Gastroesophageal sphincter (tissue), 4 donors: ENCODE data around the gene GRAMD1A. TPM values are rescaled to one million over a fixed set of nuclear protein-coding genes. Genes with fewer than 3 reads are reported as not detected.

Experiments
- ATAC-seq: fragments of 150-250 bp; one replicate; pipeline ENCODE4 v1.9.1; 2016; ENCODE audit warnings: mild to moderate bottlenecking, moderate library complexity
- H3K27ac ChIP-seq, 4 donors: fragments of 200-600 bp; sonication (generic) in 3 of 4; 1 replicate in 3 of 4; 2 replicates in 1 of 4; pipeline ENCODE4 v1.5.1; 2016 to 2019
- H3K27me3 ChIP-seq: fragments of 200-600 bp; sonication (generic); one replicate; pipeline ENCODE4 v1.5.1; 2019
- H3K36me3 ChIP-seq, 2 donors: fragments of 200-600 bp; sonication (generic); one replicate each; pipeline ENCODE4 v1.5.1; 2019; ENCODE audit warnings: control low read depth in 1 of 2
- H3K4me1 ChIP-seq, 3 donors: fragments of 200-600 bp; sonication (generic); 1 replicate in 2 of 3; 2 replicates in 1 of 3; pipeline ENCODE4 v1.5.1; 2016 to 2019; ENCODE audit warnings: control low read depth in 2 of 3
- H3K4me3 ChIP-seq, 2 donors: fragments of 200-600 bp; sonication (generic); one replicate each; pipeline ENCODE4 v1.5.1; 2019; ENCODE audit warnings: mild to moderate bottlenecking in 1 of 2, moderate library complexity in 1 of 2
- H3K9me3 ChIP-seq, 3 donors: fragments of 200-600 bp; sonication (generic); one replicate each; pipeline ENCODE4 v1.5.1; 2017 to 2019; ENCODE audit warnings: control low read depth in 2 of 3
- EP300 ChIP-seq: sonication (generic); formaldehyde crosslinking; IDR thresholded peaks from one replicate; pipeline ENCODE4 v1.6.1; 2017; ENCODE audit warnings: antibody characterized with exemption, mild to moderate bottlenecking
- POLR2A ChIP-seq, 2 donors: fragments of 450-650 bp; IDR thresholded peaks; one replicate each; pipeline ENCODE4 v1.6.1; 2017; ENCODE audit warnings: antibody characterized with exemption in 2 of 2, mild to moderate bottlenecking in 2 of 2, moderate library complexity in 1 of 2
- POLR2AphosphoS5 ChIP-seq: sonication (generic); formaldehyde crosslinking; IDR thresholded peaks from one replicate; pipeline ENCODE4 v1.6.1; 2017; ENCODE audit warnings: antibody characterized with exemption
- WGBS, 2 donors: methylation state at CpG; one replicate each; pipeline ENCODE4 v1.1.5; 2018; ENCODE audit warnings: low coverage in 1 of 2; 5-methylcytosine and 5-hydroxymethylcytosine counted together
- total RNA-seq, 4 donors: library from RNA; depleted of rRNA; stranded (reverse); fragments of >200 nt; gene quantifications; one replicate each; pipeline ENCODE4 v1.1.0, GENCODE V29; 2016
- TF ChIP-seq, protein P1 (sequence below), 4 experiments: fragments of 200-600 bp in 2 of 4; fragments of 450-650 bp in 2 of 4; sonication (generic) in 1 of 4; IDR thresholded peaks; one replicate each; pipeline ENCODE4 v1.5.1; 2017 to 2019; ENCODE audit warnings: antibody characterized with exemption in 4 of 4, mild to moderate bottlenecking in 2 of 4, moderate library complexity in 2 of 4

The GRAMD1A gene
- total RNA-seq, 4 donors from 2014 or later, result 22.0 to 40.0 (median 35.9) TPM

DNA sequence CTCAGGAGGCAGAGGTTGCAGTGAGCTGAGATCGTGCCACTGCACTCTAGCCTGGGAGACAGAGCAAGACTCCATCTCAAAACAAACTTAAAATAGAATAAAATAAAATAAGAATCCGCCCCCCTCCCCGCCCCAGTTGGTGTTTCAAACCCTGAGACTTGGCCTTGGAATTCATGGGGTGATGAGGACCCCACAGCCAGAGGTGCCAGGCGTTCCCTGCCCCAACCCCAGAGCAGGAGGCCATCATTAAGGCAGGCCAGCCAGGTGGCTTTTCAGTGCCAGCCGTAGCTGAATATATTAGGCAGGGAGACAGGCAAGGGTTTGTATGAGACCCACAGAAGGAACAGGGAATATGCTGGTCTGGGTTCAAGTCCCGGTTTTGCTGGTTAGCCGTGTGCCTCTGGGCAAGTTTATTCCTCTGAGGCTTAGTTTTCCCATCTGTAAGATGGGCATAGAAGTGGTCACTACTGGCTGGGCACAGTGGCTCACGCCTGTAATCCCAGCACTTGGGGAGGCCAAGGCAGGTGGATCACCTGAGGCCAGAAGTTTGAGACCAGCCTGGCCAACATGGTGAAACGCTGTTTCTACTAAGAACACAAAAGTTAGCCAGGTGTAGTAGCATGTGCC, 53.7 kb downstream of the GRAMD1A start:
- no peaks in the 10 kb centered on the region for H3K36me3 ChIP-seq
- ATAC-seq, result no peak
- TF ChIP-seq EP300 (no peak), POLR2AphosphoS5 (no peak), POLR2A (IDR thresholded peaks at IDR 0.05) (no peak)
- TF ChIP-seq, protein P1, sequence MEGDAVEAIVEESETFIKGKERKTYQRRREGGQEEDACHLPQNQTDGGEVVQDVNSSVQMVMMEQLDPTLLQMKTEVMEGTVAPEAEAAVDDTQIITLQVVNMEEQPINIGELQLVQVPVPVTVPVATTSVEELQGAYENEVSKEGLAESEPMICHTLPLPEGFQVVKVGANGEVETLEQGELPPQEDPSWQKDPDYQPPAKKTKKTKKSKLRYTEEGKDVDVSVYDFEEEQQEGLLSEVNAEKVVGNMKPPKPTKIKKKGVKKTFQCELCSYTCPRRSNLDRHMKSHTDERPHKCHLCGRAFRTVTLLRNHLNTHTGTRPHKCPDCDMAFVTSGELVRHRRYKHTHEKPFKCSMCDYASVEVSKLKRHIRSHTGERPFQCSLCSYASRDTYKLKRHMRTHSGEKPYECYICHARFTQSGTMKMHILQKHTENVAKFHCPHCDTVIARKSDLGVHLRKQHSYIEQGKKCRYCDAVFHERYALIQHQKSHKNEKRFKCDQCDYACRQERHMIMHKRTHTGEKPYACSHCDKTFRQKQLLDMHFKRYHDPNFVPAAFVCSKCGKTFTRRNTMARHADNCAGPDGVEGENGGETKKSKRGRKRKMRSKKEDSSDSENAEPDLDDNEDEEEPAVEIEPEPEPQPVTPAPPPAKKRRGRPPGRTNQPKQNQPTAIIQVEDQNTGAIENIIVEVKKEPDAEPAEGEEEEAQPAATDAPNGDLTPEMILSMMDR (IDR thresholded peaks at IDR 0.05), result no peak

DNA sequence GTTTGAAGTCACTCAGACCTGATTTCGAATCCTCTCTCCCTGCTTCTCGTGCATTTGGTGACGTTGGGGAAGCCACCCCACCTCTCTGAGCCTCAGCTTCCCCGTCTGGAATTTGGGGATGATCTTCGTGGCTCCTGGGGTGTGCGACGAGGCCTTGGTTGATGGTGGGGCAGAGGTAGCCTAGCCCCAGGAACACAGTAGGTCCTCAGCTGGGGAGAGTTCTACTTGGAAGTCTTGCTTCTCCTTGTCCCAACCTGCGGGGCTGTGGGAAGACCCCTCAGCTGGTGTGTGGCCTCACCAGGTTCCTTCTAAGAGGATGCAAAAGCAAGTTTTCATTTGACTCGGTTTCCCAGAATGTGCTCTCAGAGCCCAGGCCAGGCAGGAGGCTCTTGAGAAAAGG, 54.5 kb downstream of the GRAMD1A start:
- no peak for ATAC-seq
- Histone ChIP-seq H3K27me3 (peaks cover 27% of the 10 kb centered on the region), H3K36me3 (no peaks in the 10 kb centered on the region), H3K4me3 (no peak overlapping the region), H3K9me3 (no peaks in the 10 kb centered on the region), H3K27ac (no peak overlapping the region), H3K4me1 (no peaks in the 10 kb centered on the region)
- WGBS, 2 donors, result 79 to 90% methylated on average over 5 to 6 of the region's 9 CpGs
- no peak for TF ChIP-seq POLR2A (IDR thresholded peaks at IDR 0.05)
- TF ChIP-seq, protein P1 (IDR thresholded peaks at IDR 0.05), result no peak
- no peak for TF ChIP-seq EP300
- TF ChIP-seq POLR2AphosphoS5, result no peak

More for the DNA sequence above, 53.7 kb downstream of the GRAMD1A start:
- no peak overlapping the region for H3K4me3 ChIP-seq
- peaks cover 28% of the 10 kb centered on the region for H3K27me3 ChIP-seq
- WGBS, 2 donors, result 67 to 92% methylated on average over 2 to 4 of the region's 9 CpGs
- H3K9me3 ChIP-seq, result no peaks in the 10 kb centered on the region
- H3K4me1 ChIP-seq, result no peaks in the 10 kb centered on the region
- no peak overlapping the region for H3K27ac ChIP-seq

DNA sequence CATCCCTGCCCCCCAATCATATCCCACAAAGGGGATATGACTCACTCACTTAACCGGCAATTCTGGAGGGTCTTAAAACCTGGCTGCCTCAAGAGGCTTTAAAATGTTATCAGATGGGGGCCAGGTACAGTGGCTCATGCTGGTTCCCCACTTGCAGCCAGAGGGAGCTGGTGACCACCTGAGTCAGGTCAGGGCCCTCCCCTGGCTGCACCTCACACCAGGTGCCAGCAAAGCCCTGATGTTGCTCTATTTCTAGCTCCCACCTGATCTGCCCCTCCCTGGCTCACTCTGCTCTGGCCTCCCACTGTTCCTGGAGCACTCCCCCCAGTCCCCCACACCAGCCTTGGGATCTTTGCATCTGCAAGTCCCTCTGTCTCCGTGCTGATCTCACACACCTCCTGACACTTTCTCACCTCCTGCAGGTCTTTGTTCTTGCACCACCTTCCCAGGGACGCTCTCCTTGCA, 55.6 kb downstream of the GRAMD1A start:
- Histone ChIP-seq H3K27ac (no peak overlapping the region), H3K4me1 (no peaks in the 10 kb centered on the region), H3K4me3 (no peak overlapping the region), H3K27me3 (peaks cover 36% of the 10 kb centered on the region), H3K9me3 (no peaks in the 10 kb centered on the region), H3K36me3 (no peaks in the 10 kb centered on the region)
- WGBS, 2 donors, result 23 to 29% methylated on average over 1 to 2 of the region's 3 CpGs
- no peak for TF ChIP-seq EP300
- TF ChIP-seq, protein P1 (IDR thresholded peaks at IDR 0.05), result no peak
- TF ChIP-seq POLR2A (IDR thresholded peaks at IDR 0.05), result no peak
- no peak for TF ChIP-seq POLR2AphosphoS5
- ATAC-seq, result no peak

DNA sequence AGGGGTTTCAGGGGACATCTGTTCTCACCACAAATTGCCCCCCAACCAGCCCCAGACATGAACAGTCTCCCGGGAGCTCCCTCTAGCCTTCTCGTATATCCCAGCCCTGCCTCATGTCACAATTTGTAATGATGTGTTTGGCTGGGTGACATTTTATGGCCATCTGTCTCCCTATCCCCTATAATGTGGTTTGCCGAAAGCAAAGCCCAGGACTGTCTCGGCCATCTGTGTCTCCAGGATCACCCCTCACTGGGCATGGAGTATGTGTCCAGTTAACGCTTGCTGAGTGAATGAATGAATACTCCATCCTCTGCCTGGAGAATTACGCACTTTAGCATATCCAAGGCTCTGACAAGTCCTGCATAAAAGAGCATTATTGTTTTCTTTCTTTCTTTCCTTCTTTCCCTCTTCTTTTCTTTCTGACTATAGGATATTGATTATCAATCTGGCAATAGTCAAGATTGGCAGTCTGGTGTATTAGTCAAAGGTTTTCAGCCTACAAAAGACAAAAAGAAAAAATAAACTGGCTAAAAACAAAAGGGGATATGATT, 56.5 kb downstream of the GRAMD1A start:
- Histone ChIP-seq H3K9me3 (no peaks in the 10 kb centered on the region), H3K4me3 (no peak overlapping the region), H3K4me1 (no peaks in the 10 kb centered on the region), H3K36me3 (no peaks in the 10 kb centered on the region), H3K27me3 (peaks cover 36% of the 10 kb centered on the region), H3K27ac (no peak overlapping the region)
- ATAC-seq, result no peak
- 38% methylated on average over 3 of the region's 6 CpGs; no CpG with 5 or more reads in 1 of the 2 donors for WGBS, 2 donors
- TF ChIP-seq, protein P1 (IDR thresholded peaks at IDR 0.05), result no peak
- TF ChIP-seq POLR2A (IDR thresholded peaks at IDR 0.05) (no peak), EP300 (no peak), POLR2AphosphoS5 (no peak)

DNA sequence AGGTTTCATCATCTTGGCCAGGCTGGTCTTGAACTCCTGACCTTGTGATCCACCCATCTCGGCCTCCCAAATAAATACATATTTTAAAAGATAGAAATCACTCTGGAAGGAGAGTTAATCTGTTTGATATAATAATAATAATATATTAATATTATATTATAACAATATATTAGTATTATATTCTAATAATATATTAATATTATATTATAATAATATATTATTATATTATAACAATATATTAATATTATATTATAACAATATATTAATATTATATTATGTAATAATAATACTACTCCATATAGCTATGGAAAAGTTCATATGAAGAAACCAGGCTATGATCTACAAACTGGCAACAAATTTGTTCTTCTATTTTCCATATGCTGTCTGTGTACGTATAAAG, 58.2 kb downstream of the GRAMD1A start:
- Histone ChIP-seq H3K9me3 (no peaks in the 10 kb centered on the region), H3K36me3 (no peaks in the 10 kb centered on the region), H3K4me1 (no peaks in the 10 kb centered on the region), H3K27ac (no peak overlapping the region), H3K27me3 (peaks cover 36% of the 10 kb centered on the region), H3K4me3 (no peak overlapping the region)
- WGBS, 2 donors, result 62 to 64% methylated on average over 2 of the region's 2 CpGs
- TF ChIP-seq, protein P1 (IDR thresholded peaks at IDR 0.05), result no peak
- TF ChIP-seq POLR2A (IDR thresholded peaks at IDR 0.05) (no peak), POLR2AphosphoS5 (no peak), EP300 (no peak)
- no peak for ATAC-seq
